GM18868 (cell line): ENCODE measurements around the gene AK1.
"Not testable (repeated sequence)": the region's sequence is repeated elsewhere in the genome, so short reads cannot be mapped to it uniquely, and the experiment has no call there.

Experiments used
- ATAC-seq: cut with Tn5 transposase; IDR thresholded peaks from one replicate; pipeline ENCODE4 v1.9.1; 2021; ENCODE audit warnings: mild to moderate bottlenecking, moderate library complexity; ENCODE audit not compliant: unreplicated experiment

Gene AK1

DNA sequence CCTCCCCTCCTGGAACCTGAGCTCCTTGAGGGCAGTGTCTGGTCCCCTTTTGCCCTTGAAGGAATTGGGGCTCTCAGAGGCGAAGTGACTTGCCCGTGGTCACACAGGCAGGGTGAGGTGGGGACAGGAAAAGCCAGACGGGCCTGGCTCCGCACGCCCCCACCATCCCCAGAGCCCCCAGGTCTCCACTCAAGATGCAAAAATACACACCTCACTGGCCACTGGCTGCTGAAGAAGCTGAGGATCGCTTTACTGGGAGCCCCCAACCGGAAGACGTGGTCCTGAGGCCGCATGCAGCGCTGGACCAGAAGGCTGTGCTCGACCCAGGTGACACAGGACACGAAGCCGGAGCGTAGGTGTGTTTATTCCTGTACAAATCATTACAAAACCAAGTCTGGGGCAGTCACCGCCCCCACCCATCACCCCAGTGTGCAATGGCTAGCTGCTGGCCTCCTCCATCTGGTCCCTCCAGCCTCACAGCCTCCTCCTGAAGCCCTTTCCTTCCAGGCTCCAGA is 7.6 kb upstream of the AK1 start:
- ATAC-seq, result no peak

DNA sequence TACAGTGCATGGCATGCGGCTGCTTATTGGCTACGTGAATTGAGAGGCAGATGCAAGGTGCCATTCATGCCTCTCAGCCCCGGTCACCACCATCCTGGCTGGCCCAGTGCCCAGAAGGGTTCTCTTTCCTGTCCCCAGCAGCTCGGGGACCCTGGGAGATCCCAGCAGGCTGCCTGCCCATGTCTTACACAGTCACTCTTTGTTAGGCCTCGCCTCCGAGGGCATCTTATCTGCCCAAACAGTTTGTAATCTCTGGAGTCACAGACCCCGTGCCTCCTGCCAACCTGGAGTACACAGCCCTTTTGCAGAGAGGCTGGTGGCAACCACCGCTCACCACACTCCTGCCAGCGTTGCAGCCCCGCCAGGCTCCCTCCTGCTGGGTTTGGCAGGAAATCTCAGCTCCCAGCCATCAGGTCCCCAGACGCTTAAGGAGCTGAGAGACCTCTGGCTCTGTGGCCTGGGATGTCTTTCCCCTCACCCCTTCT is 7.0 kb upstream of the AK1 start:
- no peak for ATAC-seq

DNA sequence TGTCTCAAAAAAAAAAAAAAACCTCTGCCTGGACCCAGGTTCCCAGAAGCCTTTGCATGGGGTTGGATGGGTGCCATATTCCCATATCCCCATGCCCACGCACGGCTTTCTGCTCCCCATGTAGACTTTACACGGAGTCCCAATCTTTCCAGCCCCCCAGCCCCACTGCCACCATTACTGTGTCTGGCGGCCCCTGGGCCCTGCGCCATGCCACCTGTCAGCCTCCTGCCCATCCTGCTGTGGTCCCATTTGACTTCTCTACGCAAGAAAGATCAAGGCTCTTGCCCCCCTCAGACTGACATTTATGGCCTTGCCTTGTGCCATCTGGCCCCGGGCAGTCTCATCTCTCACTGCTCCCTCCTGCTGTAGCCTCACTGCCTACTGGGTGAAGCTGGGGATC is 6.5 kb upstream of the AK1 start:
- ATAC-seq, result no peak

DNA sequence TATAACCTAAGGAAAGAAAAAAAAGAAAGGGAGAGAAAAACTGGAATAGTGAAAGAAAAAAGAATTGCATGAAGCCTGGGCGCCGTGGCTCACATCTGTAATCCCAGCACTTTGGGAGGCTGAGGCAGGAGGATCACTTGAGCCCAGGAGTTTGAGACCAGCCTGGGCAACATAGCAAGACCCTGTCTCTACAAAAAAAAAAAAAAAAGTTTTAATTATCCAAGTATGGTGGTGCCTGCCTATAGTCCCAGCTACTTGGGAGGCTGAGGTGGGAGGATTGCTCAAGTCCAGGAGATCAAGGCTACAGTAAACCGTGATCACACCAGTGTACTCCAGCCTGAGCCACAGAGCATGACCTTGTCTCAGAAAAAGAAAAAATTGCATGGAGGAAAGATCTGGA is 4.2 kb upstream of the AK1 start:
- not testable (repeated sequence) for ATAC-seq

DNA sequence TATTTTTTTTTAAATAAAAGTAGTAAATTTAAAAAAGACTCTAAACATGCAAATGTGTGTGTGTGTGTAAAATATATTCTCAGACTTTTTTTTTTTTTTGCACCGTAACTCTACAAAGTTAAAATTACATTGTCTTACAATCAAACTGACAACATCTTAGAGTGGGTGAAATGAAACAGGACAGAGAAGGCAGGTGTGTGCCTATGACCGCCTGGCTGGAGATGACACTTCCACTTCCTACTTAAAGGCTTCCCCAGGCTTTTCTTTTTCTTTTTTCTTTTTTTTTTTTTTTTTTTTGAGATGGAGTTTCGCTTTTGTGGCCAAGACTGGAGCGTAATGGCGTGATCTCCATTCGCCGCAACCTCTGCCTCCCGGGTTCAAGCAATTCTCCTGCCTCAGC is 2.7 kb upstream of the AK1 start:
- no peak for ATAC-seq

DNA sequence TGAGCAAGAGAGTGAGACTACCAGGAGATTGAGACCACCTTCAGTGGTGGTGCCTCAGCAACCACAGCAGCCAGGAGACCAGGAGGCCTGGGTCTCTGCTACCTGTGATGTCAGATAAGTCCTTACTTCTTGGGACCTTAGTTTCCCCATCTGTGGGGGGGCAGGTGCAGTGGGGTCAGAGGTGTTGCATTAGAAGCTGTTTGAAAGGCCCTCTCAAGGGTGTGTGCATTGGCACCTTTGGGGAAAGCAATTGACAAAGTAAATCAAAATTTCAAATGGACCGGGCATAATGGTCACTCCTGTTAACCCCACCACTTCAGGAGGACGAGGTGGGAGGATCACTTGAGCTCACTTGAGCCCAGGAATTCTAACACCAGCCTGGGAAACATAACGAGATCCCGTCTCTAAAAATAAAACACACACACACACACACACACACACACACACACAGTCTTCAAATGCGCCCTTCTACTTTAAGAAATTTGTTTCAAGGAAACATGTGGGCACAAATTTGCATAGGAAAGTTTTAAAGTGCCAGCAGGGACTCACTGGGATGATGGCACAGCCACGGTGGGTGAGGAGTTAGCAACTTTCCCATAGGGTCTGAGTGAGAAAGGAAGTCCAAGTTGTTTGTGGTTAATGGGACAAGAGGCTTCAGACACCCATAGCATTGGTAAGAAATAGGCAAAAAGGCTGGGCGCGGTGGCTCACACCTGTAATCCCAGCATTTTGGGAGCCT is 1.3 kb upstream of the AK1 start:
- no peak for ATAC-seq

DNA sequence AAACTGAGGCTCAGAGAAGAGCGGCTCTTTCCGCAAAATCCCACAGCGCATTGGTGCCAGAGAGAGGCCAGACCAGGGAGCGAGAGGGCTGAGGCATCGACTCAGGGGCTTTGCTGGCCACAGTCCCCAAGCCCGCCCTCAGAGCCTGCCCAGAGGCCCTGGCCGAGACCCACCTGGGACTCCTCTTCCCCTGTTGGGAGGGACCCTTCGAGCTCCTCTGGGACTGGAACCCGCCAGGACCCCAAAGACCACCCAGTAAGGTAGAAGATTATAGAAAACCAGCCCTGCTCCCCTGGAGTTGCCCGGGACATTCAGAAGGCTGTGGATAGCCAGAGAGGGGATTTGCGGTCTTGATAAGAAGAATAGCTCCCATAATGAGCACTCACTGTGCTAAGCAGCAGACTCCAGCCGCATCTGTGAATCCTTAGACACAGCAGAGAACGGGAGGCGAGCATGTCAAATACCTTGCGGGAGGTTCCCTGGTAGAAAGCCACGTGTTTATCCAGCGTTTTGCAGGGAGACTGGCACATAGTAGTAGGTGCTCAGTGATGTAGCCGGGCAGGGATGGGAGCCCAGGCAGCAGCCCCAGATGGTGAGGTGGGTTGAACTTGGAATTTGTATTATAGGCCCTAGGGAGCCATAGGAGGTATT is 651 bp upstream of the AK1 start:
- no peak for ATAC-seq

DNA sequence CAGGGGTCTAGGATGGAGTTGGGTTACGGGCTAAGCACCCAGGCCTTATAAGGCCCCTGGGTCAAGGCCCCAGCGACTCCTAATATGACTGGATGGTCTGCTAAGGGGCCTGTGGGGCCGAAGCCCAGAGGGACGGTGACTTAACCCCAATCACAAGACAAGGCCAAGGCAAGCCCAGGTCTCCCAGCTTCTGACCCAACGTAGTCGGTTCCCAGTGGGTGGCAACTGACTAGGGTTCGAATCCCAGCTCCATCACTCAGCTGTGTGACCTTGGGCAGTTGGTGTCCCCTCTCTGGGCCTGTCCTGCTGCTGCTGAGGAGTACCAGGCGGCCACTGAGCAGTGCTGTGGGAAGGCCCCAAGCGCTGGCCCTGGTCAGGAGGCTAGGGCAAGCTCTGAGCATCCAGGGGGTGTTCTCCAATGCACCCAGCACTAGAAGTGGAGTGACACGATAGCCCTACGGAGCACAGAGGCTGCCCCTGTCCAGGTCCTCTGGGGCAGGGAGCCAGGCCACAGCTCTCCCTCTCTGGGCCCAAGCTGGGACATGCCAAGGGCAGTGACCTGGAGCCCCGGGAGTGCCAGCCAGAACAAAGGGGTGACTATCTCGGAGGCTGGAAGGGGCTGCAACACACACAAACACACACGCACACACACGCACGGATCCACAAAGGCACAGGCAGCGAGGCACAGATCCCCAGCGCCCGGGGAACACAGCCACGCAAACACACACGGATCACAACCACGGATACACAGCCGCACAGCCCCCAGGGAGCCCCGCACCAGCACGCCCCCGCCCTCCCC is 512 bp downstream of the AK1 start:
- ATAC-seq, result no peak

DNA sequence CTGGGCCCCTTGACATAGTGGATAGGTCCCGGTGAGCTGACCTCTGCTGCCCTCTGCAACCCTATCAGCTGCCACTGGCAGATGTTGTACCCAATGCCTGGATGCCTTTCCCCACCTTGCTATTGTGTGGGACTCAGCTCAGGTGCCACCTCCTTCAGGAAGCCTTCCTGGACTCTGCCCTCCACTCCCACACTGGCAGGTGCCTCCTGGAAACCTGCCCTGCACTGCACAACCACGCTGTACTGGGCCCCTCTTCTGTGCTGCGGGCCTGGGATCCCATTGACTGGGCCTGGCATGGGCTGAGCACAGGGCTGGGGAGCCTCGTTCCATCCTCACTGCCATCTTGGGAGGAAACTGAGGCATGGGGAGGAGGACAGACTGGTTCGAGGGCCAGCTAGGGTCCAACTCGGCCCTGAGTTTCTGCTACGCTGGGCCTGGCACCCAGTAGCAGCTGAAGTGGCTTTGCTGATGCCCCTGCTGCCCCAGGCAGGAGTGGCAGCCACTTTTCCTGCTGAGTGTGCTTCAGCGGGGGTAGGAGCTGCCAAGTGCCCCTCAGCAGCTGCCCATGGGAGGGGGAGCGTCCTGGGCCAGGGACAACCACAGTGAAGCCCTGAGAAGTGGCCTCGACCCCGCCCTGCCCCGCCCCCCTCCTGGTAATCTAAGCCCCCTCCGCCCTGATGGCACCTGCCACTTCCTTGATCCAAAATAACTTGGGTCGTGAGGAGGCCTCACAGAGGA is 1.3 kb downstream of the AK1 start:
- ATAC-seq, result no peak

DNA sequence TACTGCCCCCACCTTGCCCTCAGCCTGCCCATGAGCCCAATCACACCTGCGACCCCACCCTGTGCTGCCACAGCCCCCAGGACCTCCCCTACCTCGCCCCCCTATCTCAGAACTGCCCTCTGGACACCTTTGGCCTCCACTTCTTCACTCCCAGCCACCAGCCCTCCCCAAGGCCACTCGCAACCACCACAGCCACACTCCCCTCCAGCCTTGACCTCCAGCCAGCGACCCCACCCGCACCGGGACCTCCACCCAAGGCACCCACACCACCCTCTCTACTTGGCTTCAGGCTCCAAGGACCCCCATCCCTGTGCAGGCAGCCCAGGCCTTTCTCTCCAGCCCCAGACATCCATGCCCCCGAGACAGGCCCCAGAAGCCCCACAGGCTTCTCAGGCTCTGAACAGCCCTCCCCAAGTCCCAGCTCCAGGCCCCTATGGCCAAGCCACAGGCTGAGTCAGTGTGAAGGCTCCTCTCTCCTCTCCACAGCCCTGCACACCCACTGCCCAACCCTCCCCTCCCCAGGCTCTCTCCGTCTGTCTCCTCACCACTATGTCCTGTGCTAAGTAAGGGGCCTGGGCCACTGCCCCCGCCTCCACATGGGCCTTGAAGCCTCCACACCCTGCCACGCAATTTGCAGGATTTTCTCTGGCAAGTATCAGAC is 2.0 kb downstream of the AK1 start:
- ATAC-seq, result no peak

DNA sequence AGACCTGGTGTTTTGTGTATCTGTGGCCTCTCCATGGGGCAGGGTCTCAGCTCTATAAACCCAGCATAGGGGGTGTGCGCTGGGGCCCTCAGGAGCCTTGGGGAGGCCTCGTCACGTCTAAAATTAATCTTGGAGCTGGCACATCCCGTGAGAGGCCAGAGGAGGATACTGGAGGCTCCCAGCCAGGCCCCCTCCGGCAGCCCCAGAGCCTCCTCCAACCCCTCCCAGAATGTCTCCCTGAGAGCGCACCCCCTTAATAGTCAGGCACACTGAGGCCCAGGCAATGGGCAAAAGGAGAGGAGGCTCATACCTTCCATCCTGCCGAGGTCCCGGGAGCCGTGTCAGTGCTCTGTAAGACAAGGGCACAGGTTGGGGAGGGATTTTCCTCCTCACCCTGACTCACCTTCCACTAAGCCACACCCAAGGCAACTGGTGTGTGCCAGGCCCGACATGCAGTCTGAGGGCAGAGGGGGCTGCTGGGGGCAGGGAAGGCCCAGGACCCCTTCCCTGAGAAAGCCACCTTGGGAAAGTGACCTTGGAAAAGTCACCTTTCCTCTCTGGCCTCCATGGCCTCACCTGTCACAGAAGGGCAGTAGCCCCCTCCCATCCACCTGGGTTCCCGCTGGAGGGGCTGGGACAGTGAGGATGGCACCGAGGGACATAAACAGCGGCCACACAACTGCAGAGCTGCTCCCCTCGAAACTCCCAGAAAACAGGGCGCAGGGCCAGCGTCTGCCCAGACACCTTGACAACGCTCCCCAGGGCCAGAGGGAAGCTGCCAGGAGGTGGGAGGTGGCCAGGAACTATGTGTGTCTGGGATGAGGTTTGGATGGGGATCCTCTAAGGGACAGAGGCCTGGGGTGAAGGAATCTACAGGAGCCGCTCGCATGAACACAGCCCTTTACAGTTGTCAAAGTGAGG is 2.9 kb downstream of the AK1 start:
- ATAC-seq, result no peak

DNA sequence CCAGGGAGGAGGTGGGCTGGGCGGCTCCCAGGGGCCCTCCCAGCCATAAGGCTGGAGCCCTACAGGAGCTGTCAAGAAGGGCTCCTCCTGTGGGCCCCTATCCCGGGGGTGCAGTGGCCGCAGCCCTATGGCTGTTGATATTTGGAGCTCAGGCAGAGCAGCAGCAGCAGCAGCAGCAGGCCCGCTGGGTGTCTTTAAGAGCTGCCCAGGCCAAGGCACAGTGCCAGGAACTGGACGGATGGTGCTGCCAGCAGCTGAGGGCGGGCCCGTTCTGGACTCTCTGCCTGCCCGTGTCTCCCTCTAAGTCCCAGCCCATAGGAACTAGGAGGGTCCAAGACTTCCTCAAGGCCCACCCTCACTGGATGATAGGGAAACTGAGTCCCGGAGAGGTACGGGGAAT is 3.6 kb downstream of the AK1 start:
- ATAC-seq, result no peak

DNA sequence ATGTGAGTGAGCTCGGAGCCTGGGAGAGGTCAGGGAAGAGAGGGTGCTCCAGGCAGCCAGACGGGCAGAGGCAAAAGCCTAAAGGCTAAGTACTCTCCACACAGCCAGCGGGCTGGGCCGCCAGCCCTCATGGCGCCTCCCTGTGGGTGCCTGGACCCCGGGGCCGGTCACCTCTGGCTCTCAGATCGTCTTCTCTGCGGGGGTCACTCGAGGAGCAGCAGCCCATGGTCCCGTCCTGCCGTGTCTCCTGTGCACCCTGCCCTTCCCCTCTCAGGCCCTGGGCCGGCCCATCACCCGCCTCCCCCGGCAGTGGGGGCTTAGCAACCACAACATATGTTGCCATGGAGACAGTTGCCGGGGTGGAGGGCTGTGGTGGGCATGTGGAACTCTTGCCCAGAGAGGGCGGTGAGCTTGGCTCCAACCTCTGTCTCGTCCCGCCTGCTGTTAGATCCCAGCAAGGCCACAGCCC is 4.2 kb downstream of the AK1 start:
- no peak for ATAC-seq

DNA sequence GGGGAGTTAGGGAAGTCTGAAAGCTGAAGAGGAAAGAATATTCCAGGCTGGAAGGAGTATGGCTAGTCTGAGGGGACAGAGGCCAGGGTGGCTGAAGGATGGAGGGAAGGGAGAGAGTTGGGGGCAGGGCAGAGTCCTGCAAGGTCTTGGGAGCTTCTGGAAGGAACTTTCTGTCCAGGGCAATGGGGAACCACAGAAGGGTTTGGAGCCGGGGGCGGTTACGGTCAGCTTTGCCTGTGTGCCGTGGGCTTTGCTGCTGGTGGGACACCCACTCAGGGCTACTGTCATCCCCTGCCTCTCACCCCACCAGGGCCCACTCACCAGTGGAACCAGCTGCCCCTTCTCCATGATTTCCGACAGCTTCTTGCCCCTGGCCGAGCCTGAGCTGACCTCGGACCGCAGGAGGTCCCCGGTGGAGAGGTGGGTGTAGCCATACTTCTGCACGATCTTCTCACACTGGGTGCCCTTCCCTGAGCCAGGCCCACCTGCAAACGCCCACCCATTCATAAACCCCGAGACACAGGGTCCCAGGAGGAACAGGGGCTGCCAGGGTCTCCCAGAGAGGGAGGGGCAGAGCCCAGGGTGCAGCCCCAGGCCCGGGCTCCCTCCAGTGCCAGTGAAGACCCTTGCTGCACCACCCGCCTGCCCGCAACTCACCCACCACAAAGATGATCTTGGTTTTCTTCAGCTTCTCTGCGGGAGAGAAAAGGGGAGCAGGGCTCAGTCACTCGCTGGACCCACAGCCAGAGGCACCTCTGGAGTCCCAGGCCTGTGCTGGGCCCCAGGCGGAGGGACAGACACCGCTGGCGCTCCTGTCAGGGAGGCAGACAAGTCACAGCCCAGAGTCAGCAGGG is 4.9 kb downstream of the AK1 start:
- no peak for ATAC-seq

DNA sequence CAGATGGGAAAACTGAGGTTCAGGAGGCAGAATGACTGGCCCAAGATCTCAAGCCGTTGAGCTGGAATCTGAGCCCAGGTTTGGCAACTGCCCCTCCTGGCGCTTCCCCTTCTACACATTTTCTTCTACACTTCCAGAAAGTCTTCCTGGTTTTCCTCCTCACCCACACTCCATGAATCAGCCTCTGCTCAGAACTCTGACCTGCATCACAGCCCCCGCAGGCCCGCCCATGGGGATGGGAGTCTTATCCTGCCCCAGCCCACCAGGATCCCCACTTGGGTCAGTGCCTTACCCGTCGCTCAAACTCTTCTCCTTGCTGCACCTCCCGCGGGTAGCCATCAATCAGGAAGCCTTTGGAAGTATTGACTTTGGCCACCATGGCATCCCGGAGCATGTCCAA is 5.9 kb downstream of the AK1 start:
- no peak for ATAC-seq

DNA sequence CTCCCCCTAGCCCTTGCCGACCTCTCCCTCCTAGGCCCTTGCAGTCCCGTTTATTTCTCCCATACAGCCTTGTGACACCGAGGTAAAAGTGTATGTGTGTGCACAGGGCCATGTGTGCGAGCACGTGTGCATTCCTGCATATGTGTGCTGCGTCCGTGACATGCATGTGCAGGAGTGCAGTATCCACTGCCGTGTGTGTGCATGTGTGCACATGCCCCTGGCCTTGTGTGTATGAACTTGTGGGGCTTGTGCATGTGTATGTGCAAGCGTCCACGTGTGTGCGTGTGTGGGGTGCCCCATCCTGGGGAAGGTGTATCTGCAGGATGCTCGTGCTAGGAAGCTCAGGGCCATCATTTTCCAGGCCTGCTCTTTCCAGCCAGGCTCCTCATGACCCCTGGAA is 6.6 kb downstream of the AK1 start:
- no peak for ATAC-seq

DNA sequence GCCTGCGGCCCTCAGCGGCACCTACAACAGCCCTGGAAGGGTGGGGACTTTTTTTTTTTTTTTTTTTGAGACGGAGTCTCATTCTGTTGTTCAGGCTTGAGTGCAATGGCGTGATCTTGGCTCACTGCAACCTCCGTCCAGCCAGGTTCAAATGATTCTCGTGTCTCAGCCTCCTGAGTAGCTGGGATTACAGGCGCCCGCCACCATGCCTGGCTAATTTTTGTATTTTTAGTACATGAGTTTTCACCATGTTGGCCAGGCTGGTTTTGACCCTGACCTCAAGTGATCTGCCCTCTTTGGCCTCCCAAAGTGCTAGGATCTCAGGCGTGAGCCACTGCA is 7.4 kb downstream of the AK1 start:
- ATAC-seq, result not testable (repeated sequence)
